ENCODE results near the gene CAMKMT.

- TF ChIP-seq CTCF (IDR thresholded peaks at IDR 0.05; ENCODE audit: insufficient read depth, low read length, poor library complexity, severe bottlenecking) (no peak), EZH2phosphoT487 (conservative IDR thresholded peaks at IDR 0.05; ENCODE audit: low read length) (no peak)
Observed at GRCh38 chr2:44582363-44583008, 220.7 kb downstream of the CAMKMT start.
